HG02973 (cell line): ENCODE measurements around the gene PAFAH1B2.
"Not testable (repeated sequence)": the region's sequence is repeated elsewhere in the genome, so short reads cannot be mapped to it uniquely, and the experiment has no call there.

Source experiments
- ATAC-seq: cut with Tn5 transposase; IDR thresholded peaks from one replicate; pipeline ENCODE4 v1.9.1; 2021; ENCODE audit warnings: moderate library complexity; ENCODE audit not compliant: unreplicated experiment

Gene PAFAH1B2

DNA sequence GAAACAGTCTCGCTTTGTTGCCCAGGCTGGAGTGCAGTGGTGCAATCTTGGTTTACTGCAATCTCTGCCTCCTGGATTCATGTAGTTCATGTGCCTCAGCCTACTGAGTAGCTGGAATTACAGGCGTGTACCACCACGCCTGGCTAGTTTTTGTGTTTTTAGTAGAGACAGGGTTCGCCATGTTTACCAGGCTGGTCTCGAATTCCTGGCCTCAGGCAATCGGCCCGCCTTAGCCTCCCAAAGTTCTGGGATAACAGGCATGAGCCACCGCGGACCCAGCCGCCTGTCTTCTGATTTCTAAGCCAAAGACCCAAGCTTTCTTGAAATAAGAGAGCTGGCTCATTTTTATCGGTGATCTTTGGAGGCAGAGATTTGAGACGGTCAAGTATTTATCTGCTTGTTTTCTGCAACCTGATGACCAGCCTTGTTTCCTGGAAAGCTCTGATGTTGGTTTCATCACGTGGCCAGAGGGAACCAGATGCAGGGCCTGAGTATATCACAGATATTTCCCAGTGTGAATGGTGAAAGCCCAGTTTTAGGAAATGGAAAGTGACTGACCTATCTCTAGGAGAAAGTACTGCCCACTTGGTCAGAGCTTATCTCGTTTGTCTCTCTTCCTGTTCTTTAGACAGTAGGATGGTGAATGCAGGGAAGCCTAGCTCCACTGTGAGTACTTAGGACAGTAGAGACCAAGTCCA is 28.8 kb downstream of the PAFAH1B2 start:
- ATAC-seq = no peak

DNA sequence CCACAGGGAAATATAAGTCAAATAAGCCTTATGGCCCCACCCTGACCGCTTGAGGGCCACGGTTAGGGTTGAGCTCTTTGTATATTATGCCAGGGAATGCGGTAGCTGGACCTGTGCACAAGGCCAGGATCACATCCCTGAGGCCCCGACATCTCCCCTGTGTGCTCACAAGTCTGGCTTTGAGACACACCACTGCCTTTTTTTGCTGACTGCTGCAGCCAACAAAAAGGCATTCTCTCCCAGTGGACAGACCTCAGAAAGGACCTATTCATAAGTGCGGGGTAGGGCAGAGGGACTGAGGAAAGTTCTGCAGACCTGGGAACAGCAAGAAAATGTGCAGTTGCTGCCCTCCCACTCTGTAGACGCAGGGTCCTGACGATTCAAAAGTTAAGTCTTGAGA is 31.0 kb downstream of the PAFAH1B2 start:
- ATAC-seq = no peak

DNA sequence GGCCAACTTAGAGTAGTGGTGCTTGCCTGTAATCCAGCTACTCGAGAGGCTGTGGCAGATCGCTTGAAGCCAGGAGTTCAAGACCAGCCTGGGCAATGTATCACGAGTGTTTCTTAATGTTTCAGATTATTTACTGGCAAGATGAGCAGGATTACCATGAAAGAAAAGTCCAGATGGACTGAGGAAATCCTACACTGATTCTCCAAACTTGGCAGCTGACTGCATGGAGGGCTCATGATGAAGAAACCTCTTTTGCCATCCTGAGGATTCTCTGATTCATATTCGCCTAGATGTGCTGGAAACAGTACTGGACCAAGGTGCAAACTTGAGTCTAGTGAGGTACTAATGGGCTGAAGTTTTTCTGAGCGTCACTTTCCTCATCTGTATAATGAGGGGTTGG is 31.7 kb downstream of the PAFAH1B2 start:
- no peak for ATAC-seq

DNA sequence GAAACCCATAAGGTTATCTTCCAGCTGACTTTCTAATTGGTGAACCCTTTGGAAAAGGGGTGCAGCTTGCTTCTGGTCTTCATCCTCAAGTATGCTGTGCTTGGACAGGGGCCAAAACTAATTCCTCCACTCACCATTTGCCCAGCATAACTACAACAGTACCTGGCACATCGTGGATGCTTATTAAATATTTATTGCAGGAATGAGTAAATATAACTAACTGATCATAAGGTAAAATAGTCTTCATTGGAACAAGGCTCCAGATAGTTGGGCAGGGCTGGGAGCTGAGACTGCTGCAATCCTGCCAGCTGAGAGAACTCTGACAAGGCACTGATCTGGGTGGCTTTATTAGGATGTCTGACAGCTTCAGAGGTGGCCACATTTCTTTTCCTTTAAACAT is 32.1 kb downstream of the PAFAH1B2 start:
- ATAC-seq = no peak

DNA sequence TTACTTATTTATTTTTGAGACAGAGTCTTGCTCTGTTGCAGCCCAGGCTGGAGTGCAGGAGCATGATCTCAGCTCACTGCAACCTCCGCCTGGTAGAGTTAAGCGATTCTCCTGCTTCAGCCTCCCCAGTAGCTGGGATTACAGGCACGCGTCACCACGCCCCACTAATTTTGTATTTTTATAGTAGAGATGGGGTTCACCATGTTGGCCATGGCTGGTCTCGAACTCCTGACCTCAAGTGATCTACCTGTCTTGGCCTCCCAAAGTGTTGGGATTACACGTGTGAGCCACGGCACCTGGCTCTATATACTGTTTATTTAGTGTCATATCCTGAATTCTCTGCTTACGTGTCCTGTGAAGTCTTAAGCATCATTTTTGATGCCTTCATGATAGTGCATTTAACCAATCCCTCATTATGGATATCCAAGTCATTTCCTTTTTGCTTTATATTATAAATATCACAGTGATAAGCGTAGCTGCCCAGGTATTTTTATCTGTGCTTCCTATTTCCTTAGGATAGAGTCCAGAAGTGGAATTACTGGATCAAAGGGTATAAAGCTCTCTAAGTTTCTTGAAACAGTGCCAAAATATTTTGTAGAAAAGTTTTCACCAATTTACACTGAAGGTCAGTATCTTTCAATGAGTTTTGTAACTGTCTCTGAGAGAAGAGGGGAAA is 33.6 kb downstream of the PAFAH1B2 start:
- no peak for ATAC-seq

DNA sequence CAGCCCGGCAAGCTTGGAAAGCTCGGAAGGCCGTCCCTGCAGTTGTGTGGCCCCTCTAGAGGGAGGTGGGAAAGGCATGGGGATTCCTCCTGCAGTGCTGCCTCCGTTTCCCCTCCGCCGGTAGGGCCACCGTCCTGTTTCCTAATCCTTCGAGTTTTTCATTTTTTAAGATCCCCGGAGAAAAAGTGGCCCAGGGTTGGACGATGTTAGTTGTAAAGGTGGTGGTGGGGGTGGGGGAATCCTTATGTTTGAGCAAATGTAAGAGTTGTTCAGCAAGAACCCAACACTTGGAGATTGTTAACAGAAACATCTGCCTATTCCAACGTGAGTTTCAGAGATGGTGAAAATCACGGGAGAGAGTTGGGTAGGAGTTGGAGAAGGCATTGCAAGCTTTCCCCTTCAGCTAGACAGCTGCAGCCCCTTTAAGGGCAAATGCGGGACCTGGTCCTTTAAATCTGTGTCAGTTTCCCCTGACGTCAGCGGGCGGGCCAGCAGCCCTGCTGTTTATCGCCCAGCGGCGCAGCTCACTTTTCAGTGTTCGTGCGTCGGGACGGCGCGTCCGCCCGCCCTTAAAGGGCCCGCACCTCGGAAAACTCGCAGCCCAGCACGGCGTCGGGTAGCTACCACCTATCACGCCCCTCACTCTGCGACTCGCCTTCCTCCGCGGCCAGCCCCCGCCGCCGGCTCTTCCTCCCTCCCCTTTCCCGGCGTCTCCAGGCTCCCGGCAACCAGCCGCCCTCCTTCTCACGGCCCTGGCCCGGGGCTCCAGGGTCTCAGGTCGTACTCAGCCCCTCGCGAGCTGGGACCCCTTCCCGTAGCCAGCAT is 34.3 kb downstream of the PAFAH1B2 start, which contains the start of gene SIDT2:
Gene SIDT2, plus strand, starts transcription at position 534 of the 825 bp plus-strand sequence. CDS start 521 bp downstream, outside the sequence.
- peak; percentile 87 for ATAC-seq

DNA sequence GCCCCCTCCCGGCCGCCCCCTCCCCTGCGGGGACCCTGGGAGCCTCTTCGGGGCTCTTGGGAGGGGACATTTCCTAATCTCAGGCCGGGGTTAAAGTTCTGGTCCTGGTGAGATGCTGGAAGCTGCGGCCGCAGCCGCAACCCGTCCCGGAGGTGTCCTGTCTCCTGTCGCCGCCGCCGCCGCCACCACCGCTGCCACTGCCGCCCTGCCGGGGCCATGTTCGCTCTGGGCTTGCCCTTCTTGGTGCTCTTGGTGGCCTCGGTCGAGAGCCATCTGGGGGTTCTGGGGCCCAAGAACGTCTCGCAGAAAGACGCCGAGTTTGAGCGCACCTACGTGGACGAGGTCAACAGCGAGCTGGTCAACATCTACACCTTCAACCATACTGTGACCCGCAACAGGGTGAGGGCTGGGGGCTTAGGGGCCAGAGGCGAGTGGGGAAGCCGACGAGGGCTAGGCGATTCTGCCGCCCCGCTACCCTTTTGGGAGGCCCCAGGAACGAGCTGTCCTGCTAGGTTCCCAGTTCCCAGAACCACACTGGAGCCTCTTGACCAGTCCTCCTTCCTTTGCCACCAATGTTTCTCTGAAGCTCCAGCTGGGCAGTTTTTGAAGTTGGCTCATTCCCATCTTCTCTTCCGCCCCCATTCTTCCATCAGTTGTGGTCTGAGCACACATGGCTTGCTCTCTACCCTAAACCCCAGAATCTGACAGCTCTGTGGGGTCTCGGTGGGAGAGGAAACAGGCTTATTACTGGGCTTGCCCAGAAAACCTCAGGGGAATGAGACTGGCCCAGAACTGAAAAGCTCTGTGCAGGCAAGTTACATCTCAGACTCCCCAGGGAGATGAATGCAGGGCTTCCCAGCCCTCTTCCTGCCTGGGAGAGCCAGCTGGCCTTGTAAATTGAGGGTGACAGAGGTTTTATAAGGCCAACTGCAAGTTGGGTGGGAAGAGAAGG is 35.2 kb downstream of the PAFAH1B2 start:
- ATAC-seq = peak; percentile 32

DNA sequence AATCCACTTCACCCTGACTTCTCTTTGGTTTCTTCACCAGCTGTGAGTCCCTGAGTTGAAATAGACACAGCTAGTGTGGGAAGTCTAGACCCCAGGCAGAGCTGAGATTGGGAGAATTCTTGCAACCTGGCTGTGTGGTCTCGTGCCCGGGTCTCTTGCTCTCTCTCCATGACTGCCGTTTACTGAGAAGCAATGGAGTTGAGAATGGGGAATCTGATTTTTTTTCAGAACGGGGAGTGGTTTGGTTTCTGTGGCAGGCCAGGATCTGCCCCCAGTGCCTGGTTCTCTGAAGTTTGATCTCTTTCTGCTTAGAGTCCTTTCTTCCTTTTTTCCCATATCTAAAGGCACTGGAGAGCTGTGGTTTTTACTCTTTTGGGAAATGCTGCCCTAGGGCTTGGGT is 35.9 kb downstream of the PAFAH1B2 start:
- no peak for ATAC-seq

DNA sequence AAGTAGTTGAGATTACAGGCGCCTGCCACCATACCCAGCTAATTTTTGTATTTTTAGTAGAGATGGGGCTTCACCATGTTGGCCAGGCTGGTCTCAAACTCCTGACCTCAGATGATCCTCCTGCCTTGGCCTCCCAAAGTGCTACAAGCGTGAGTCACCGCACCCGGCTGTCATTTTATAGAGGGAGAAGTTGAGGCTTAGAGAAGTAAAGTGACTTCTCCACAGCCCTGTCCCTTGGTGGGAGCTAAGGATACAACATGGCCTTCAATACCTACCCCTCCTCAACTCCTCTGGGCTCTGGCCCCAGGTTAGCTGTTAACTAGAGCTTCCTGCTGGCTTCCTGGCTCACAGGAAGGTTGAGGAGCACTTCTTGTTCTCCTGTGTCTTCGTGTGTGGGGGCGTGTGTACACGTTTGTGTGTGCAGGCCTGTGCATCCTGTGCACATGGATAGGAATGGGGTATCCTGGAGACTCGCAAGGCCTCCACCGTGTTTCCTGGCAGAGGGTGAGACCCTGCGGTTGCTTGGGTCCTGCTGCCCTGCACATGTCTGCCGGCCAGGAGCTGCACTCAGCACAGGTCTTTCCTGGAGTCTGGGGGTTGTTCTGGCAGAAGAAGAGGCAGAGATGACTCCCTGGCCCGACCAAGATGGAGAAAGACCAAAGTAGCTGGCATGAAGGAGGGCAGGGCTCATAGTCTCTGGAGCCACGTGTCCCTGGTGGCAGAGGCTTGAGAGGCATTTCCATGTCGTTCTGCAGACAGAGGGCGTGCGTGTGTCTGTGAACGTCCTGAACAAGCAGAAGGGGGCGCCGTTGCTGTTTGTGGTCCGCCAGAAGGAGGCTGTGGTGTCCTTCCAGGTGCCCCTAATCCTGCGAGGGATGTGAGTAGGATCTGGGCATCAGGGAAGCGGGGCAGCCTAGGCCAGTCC is 36.8 kb downstream of the PAFAH1B2 start:
- ATAC-seq = no peak

DNA sequence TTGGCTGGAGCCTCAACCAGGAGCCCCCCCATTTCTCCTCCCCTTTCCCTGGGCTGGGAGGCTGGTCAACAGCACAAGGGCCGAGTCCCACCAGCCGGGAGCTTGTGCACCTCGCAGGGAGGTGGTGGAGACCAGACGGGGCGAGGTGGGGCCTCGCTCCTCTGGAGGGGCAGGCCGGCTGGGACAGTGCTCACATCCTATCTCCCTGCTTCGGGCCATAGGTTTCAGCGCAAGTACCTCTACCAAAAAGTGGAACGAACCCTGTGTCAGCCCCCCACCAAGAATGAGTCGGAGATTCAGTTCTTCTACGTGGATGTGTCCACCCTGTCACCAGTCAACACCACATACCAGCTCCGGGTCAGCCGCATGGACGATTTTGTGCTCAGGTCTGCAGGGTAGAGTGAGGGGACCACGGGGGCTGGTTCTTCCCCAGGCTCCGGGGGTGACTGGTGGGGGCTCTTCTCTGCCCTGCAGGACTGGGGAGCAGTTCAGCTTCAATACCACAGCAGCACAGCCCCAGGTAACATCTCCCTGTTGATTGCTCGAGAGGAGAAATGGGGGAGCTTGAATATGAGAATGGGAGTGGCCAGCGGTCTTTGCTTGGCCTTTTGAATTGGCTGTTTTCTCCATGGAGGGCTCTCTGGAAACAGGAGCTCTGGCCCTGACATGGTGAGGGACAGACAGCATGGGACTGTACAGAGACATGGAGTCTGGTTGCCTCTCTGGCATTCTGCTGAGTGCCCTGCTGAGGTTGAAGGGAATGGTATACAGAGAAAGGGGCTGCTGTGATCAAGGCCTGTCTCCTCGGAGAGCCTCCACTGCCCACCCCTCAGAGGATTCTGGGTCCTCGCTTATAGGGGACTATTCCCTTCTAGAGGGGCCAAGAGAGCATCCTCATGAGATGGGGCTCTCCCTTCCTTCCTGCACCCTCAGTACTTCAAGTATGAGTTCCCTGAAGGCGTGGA is 37.8 kb downstream of the PAFAH1B2 start:
- no peak for ATAC-seq

DNA sequence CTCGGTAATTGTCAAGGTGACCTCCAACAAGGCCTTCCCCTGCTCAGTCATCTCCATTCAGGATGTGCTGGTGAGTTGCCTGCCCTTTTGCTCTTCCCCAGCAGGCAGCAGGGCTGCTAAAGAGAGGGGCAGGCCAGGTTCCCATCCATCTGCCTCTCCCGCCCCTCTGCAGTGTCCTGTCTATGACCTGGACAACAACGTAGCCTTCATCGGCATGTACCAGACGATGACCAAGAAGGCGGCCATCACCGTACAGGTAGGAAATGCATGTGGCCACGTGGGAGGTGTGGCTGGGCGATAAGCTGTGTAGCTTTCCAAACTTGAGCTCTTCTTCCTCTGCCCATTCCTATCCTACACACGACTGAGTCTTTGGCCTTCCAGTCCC is 38.5 kb downstream of the PAFAH1B2 start:
- ATAC-seq = no peak

DNA sequence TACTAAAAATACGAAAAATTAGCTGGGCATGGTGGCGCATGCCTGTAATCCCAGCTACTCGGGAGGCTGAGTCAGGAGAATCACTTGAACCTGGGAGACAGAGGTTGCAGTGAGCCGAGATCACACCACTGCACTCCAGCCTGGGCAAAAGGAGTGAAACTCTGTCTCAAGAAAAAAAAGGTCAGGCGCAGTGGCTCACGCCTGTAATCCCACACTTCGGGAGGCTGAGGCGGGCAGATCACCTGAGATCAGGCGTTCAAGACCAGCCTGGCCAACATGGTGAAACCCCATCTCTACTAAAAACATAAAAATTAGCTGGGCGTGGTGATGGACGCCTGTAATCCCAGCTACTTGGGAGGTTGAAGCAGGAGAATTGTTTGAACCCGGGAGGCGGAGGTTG is 39.1 kb downstream of the PAFAH1B2 start:
- not testable (repeated sequence) for ATAC-seq

DNA sequence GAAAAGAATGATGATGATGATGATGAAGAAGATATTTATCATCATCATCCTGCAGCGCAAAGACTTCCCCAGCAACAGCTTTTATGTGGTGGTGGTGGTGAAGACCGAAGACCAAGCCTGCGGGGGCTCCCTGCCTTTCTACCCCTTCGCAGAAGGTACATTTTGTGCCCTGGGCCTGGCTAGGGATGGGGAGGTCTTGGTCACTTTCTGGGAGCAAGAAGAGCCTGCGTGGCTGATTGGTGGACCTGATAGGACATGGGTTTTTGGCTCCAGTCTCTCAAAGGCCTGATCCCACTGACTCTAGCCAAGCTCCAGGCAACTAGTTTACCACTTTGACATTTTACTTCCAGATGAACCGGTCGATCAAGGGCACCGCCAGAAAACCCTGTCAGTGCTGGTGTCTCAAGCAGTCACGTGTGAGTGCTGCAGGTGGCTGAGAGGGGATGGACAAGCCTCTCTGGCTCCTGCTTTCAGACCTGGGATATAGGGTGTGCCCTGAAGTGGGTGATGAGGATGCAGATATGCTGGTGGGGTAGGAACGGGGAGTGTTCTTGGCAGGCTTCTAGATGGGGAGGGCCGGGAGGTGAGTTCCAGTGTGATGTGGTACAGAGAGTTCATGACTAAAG is 39.8 kb downstream of the PAFAH1B2 start:
- ATAC-seq = no peak

DNA sequence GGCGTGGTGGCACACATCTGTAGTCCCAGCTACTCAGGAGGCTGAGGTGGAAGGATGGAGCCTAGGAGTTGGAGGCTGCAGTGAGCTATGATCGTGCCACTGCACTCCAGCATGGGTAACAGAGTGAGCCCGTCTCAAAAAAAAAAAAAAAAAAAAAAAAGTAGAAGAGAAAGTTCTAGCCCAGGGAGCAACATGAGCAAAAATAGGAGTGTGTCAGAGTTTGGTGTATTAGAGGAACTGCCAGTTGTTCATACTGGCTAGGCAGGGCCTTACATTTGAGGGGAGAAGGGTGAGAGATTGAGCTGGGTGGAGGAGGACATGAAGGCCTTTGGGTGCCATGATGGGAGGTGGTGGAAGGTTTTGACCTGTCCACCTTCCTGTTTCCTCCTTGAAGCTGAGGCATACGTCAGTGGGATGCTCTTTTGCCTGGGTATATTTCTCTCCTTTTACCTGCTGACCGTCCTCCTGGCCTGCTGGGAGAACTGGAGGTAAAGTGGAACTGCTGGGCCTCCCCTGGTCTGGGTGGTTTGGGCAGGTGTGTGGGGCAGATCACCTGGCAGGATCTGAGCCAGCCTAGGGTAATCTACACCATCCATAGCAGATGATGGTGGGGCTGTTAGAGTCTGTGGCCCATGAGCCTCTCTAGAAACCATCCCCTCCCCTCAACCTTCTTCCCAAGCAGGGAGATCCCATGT is 41.8 kb downstream of the PAFAH1B2 start:
- no peak for ATAC-seq

DNA sequence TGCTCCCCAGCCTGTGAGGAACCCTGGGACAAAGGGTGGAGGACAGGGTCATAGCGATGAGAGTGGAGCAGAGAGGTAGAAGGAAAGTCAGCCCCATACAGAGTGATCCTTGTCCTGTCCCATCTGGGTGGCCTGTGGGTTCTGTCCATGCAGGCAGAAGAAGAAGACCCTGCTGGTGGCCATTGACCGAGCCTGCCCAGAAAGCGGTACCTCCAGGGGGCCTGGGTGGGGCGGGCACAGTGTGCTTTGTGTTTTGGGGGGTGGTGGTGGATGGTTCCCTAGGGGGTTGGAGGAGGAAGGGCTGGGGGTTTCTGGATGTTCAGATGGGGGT is 42.3 kb downstream of the PAFAH1B2 start:
- ATAC-seq = no peak

DNA sequence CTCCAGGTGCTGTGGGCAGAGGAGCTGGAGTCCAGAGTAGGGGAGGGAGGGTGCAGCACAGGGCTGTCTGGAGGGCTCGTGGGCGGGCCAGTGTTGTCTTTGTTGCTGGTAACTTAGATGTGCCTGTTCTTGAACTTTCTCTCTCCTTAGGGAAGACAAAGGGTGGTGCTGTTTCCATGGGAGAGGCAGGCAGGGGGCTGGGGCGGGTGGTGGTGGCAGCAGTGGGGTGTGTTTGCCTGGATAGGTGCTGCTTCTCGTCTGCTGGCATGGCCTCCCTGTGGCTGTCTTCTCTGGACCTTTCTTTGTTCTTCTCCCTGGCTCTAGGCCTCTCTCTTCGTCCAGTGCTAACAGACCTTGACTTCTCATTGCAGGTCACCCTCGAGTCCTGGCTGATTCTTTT is 42.9 kb downstream of the PAFAH1B2 start:
- no peak for ATAC-seq

DNA sequence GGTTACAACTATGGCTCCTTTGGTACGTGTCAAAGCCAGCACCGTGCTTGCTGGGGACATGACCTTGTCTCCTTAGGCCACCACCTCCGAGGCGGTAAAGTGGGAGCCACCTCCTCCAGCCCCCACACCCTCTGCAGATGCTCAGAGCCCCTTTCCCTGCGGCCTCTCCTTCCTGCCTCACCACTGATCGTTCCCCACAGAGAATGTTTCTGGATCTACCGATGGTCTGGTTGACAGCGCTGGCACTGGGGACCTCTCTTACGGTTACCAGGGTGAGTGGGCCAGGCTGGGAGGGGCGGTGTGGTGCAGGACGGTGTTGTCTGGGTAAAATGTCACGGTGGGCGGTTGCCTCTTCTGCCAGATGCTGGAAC is 43.3 kb downstream of the PAFAH1B2 start:
- no peak for ATAC-seq
